Type B pancreatic cell (in vitro differentiated cells): ENCODE measurements around the gene FREM2. TPM values are rescaled to one million over a fixed set of nuclear protein-coding genes. Genes with fewer than 3 reads are reported as not detected.

Experiments used
- DNase-seq: peaks from one replicate; pipeline ENCODE4 v3.0.0; 2021; ENCODE audit warnings: mixed read lengths; ENCODE audit not compliant: unreplicated experiment; ENCODE audit errors: extremely low spot score
- H3K27ac Mint-ChIP-seq: 2 replicates; pipeline ENCODE4 v1.8.0; 2021; ENCODE audit warnings: mild to moderate bottlenecking, mixed read lengths
- H3K27me3 Mint-ChIP-seq: 2 replicates; pipeline ENCODE4 v1.8.0; 2021; ENCODE audit warnings: mixed read lengths
- H3K36me3 Mint-ChIP-seq: 2 replicates; pipeline ENCODE4 v1.8.0; 2021; ENCODE audit warnings: mixed read lengths
- H3K4me1 Mint-ChIP-seq: one replicate; pipeline ENCODE4 v1.8.0; 2021; ENCODE audit warnings: mixed read lengths; ENCODE audit not compliant: unreplicated experiment
- H3K4me3 Mint-ChIP-seq: 2 replicates; pipeline ENCODE4 v1.8.0; 2021; ENCODE audit warnings: mild to moderate bottlenecking, mixed read lengths
- H3K9me3 Mint-ChIP-seq: 2 replicates; pipeline ENCODE4 v1.8.0; 2021; ENCODE audit warnings: mixed read lengths
- total RNA-seq: library from RNA; stranded (reverse); gene quantifications from 2 replicates; pipeline ENCODE4 v1.2.1, GENCODE V29; 2021; ENCODE audit warnings: low replicate concordance
- TF ChIP-seq, protein P1 (sequence below): fragments of 200-600 bp; sonication (generic); conservative IDR thresholded peaks from 2 replicates; pipeline ENCODE4 v1.5.0; 2021; ENCODE audit warnings: antibody characterized with exemption, mild to moderate bottlenecking

Gene FREM2
- total RNA-seq, 1 donor from 2014 or later, result 42.8 TPM

DNA sequence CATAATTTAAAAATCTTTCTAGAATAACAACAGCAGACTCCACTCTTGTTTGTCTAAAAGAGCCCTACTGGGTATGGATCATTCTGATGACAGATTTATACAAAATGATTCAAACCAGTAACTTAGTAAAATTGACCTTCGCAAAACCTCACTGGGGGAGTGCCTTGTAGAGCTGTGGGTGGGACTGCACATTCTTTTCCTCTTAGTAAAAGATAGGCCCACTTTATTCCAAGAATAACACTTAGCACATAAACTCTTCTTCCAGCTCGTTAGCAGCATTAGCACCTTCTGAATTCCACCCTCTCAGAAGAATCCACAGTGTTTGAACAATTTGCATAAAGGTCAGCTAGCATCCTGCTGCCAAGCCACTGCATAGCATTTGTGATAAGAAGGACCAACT is 196.9 kb downstream of the FREM2 start:
- no peaks in the 10 kb centered on the region for H3K9me3 Mint-ChIP-seq
- TF ChIP-seq, protein P1, sequence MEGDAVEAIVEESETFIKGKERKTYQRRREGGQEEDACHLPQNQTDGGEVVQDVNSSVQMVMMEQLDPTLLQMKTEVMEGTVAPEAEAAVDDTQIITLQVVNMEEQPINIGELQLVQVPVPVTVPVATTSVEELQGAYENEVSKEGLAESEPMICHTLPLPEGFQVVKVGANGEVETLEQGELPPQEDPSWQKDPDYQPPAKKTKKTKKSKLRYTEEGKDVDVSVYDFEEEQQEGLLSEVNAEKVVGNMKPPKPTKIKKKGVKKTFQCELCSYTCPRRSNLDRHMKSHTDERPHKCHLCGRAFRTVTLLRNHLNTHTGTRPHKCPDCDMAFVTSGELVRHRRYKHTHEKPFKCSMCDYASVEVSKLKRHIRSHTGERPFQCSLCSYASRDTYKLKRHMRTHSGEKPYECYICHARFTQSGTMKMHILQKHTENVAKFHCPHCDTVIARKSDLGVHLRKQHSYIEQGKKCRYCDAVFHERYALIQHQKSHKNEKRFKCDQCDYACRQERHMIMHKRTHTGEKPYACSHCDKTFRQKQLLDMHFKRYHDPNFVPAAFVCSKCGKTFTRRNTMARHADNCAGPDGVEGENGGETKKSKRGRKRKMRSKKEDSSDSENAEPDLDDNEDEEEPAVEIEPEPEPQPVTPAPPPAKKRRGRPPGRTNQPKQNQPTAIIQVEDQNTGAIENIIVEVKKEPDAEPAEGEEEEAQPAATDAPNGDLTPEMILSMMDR, result no peak
- H3K4me1 Mint-ChIP-seq, result peaks cover 6% of the 10 kb centered on the region
- peaks cover 9% of the 10 kb centered on the region for H3K36me3 Mint-ChIP-seq
- DNase-seq, result no peak
- H3K4me3 Mint-ChIP-seq, result no peak overlapping the region
- no peak overlapping the region for H3K27ac Mint-ChIP-seq
- no peaks in the 10 kb centered on the region for H3K27me3 Mint-ChIP-seq

DNA sequence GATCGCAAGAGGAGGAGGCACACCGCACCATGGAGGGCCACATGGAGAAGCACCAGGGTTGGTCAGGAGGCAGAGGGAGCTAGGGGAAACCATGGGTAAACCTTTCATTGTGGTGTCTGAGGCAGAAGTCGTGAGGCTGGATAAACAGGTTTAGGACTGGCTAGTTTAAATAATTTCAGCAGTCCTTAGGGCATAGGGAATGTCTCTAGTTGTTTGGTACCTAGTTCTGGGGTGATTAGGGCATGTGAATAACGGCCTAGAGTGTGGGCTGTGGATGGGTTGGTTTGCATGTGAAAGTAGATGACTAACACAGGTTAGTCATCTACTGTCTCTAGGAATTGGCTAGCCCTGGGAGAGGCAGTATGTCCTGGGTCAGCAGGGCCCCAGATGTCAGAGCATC is 201.4 kb downstream of the FREM2 start:
- Mint-ChIP-seq H3K9me3 (peaks cover 8% of the 10 kb centered on the region), H3K4me1 (no peaks in the 10 kb centered on the region), H3K27me3 (no peaks in the 10 kb centered on the region), H3K36me3 (peaks cover 4% of the 10 kb centered on the region), H3K4me3 (no peak overlapping the region), H3K27ac (no peak overlapping the region)
- TF ChIP-seq, protein P1, result no peak
- DNase-seq, result no peak

DNA sequence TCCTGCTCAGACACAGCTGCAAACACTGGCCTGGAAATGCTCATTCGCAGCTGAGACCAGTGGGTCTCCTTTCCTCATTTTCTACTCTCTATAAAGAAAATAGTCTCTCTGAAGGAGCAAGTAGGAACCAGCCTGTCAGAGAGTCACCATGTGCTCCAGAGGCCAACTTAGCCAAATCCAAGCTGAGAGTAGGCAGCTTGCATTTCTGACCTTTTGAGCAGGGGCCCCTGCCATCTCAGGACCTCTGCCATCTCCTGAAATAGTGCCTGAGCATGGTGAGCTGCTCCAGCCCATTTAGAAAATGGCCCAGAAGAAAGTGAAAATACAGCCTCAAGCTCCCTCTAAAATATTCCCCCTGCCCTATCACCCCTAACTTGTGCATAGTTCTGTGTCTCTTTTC is 208.2 kb downstream of the FREM2 start:
- Mint-ChIP-seq H3K4me1 (peaks cover 5% of the 10 kb centered on the region), H3K27me3 (no peaks in the 10 kb centered on the region), H3K9me3 (peaks cover 12% of the 10 kb centered on the region), H3K27ac (no peak overlapping the region), H3K4me3 (no peak overlapping the region), H3K36me3 (no peaks in the 10 kb centered on the region)
- DNase-seq, result no peak
- TF ChIP-seq, protein P1, result no peak

DNA sequence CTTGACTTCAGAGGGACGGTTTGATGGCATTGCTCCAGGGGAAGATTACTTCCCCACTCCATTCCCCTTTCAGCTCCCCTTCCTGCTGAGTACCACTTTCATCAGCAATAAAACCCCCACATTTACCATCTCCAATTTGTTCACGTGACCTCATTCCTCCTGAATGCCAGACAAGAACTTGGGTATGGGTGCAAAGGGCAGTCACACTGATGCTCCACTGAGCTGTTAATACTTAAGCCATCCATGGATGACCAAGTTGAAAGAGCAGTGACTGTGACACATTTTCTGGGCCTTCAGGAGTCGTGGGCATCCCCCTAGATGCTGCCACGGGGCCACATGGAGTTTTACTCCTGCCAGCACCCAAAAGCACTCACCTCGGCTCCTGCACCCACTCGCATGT is 210.6 kb downstream of the FREM2 start:
- Mint-ChIP-seq H3K36me3 (no peaks in the 10 kb centered on the region), H3K27ac (no peak overlapping the region), H3K4me3 (no peak overlapping the region), H3K27me3 (no peaks in the 10 kb centered on the region), H3K9me3 (peaks cover 7% of the 10 kb centered on the region), H3K4me1 (peaks cover 11% of the 10 kb centered on the region)
- TF ChIP-seq, protein P1, result no peak
- no peak for DNase-seq

DNA sequence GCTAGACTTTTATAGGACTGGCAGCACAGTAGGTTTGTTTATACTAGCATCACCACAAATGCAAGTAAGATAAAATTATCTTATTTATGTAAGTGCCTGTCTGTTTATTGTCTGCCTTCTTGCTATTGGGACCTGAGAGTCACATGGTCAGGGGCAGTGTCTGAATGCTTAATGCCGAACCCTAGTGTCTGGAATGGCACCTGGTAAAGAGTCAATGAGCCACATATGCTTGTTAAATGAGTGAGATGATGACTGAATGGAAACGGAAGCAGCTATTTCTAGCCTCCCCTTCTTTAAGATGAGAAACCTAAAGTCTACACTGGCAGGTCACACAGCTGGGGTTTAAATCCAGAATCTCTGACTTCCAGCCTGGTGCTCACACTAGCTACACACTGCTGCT is 211.6 kb downstream of the FREM2 start:
- no peak for DNase-seq
- peaks cover 17% of the 10 kb centered on the region for H3K4me1 Mint-ChIP-seq
- H3K9me3 Mint-ChIP-seq, result peaks cover 6% of the 10 kb centered on the region
- H3K27me3 Mint-ChIP-seq, result no peaks in the 10 kb centered on the region
- H3K27ac Mint-ChIP-seq, result no peak overlapping the region
- no peak overlapping the region for H3K4me3 Mint-ChIP-seq
- no peaks in the 10 kb centered on the region for H3K36me3 Mint-ChIP-seq
- TF ChIP-seq, protein P1, result no peak

DNA sequence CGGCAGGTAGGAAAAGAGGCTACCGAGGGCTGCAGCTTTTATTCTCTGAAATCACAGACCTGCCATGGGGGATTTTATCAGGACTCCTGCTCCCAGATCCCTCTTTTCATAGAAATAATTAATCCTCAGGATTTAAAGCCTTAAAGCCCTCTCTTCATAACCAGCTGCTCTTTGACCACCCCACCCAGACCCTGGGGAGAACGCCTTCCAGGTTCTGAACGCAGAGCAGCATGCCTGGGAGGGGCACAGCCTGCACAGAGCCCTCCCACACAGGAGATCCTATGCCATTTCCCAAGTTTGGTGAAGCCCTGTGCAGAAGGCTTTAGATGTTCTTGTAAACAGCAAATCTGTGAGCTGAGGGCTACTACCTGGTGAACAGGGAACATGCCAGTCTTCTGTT is 212.7 kb downstream of the FREM2 start:
- Mint-ChIP-seq H3K27ac (no peak overlapping the region), H3K9me3 (no peaks in the 10 kb centered on the region), H3K27me3 (no peaks in the 10 kb centered on the region), H3K4me1 (peaks cover 17% of the 10 kb centered on the region), H3K36me3 (no peaks in the 10 kb centered on the region), H3K4me3 (no peak overlapping the region)
- no peak for DNase-seq
- TF ChIP-seq, protein P1, result no peak
